ENCODE results near the gene HNRNPA2B1. TPM values are rescaled to one million over a fixed set of nuclear protein-coding genes. Genes with fewer than 3 reads are reported as not detected.
A peak's percentile ranks its signal among the peaks of the same experiment; 100 is the strongest.

The HNRNPA2B1 gene
- total RNA-seq, 1 experiment from 2014 or later: 1,101 TPM

DNA sequence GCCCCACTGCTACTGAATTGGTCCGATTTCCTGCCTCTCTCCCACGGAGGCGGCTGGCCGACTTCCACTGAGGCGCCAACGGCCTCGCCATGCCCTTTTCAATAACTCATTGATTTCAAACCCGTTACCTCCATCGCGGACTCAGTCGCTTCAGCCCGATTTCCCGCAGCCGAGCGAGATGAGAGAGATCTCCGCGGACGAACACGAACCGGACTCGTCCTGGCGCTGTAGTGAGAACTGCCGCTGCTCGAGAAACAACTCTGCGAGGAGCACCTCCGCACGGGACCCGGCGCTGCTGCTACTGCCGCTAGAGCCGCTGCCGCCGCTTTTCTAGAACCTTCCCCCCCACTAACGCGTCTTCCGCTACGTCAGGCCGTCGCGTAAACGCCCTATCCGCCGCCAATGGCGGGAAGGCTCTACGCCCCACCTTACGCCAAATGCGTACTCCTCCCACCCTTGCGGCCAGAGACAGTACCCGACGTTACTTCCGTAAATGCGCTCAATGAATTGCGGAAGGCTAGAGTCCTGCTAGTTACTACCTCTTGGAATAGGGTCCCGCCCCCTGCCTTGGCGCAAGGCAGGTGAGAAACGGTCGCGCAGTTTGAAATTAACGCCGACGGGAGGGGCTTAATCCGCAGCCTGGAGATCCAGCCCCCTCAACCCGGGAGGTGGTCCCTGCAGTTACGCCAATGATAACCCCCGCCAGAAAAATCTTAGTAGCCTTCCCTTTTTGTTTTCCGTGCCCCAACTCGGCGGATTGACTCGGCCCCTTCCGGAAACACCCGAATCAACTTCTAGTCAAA is at the start of gene HNRNPA2B1 (continued):
- TF ChIP-seq, protein P1, sequence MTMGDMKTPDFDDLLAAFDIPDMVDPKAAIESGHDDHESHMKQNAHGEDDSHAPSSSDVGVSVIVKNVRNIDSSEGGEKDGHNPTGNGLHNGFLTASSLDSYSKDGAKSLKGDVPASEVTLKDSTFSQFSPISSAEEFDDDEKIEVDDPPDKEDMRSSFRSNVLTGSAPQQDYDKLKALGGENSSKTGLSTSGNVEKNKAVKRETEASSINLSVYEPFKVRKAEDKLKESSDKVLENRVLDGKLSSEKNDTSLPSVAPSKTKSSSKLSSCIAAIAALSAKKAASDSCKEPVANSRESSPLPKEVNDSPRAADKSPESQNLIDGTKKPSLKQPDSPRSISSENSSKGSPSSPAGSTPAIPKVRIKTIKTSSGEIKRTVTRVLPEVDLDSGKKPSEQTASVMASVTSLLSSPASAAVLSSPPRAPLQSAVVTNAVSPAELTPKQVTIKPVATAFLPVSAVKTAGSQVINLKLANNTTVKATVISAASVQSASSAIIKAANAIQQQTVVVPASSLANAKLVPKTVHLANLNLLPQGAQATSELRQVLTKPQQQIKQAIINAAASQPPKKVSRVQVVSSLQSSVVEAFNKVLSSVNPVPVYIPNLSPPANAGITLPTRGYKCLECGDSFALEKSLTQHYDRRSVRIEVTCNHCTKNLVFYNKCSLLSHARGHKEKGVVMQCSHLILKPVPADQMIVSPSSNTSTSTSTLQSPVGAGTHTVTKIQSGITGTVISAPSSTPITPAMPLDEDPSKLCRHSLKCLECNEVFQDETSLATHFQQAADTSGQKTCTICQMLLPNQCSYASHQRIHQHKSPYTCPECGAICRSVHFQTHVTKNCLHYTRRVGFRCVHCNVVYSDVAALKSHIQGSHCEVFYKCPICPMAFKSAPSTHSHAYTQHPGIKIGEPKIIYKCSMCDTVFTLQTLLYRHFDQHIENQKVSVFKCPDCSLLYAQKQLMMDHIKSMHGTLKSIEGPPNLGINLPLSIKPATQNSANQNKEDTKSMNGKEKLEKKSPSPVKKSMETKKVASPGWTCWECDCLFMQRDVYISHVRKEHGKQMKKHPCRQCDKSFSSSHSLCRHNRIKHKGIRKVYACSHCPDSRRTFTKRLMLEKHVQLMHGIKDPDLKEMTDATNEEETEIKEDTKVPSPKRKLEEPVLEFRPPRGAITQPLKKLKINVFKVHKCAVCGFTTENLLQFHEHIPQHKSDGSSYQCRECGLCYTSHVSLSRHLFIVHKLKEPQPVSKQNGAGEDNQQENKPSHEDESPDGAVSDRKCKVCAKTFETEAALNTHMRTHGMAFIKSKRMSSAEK (CRISPR knock-in tag; IDR thresholded peaks at IDR 0.05; ENCODE audit: borderline replicate concordance): no peak
- TF ChIP-seq, protein P2, sequence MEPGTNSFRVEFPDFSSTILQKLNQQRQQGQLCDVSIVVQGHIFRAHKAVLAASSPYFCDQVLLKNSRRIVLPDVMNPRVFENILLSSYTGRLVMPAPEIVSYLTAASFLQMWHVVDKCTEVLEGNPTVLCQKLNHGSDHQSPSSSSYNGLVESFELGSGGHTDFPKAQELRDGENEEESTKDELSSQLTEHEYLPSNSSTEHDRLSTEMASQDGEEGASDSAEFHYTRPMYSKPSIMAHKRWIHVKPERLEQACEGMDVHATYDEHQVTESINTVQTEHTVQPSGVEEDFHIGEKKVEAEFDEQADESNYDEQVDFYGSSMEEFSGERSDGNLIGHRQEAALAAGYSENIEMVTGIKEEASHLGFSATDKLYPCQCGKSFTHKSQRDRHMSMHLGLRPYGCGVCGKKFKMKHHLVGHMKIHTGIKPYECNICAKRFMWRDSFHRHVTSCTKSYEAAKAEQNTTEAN (CRISPR knock-in tag; IDR thresholded peaks at IDR 0.05): no peak
- TF ChIP-seq FOXK1 (CRISPR knock-in tag; IDR thresholded peaks at IDR 0.05): peak; percentile 47; the same call in 1 of the 2 replicates
- TF ChIP-seq ZNF416 (CRISPR knock-in tag; IDR thresholded peaks at IDR 0.05): peak; percentile 69; the same call in 1 of the 2 replicates
- no peak for TF ChIP-seq MXD4 (CRISPR knock-in tag; IDR thresholded peaks at IDR 0.05; ENCODE audit: borderline replicate concordance)
- TF ChIP-seq, protein P3, sequence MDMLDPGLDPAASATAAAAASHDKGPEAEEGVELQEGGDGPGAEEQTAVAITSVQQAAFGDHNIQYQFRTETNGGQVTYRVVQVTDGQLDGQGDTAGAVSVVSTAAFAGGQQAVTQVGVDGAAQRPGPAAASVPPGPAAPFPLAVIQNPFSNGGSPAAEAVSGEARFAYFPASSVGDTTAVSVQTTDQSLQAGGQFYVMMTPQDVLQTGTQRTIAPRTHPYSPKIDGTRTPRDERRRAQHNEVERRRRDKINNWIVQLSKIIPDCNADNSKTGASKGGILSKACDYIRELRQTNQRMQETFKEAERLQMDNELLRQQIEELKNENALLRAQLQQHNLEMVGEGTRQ (CRISPR knock-in tag; IDR thresholded peaks at IDR 0.05): no peak
- TF ChIP-seq OVOL2 (CRISPR knock-in tag; IDR thresholded peaks at IDR 0.05; ENCODE audit: borderline replicate concordance): peak; percentile 21; the same call in 1 of the 2 replicates
- peak; percentile 12; the same call in 1 of the 2 replicates for TF ChIP-seq E2F4 (CRISPR knock-in tag; IDR thresholded peaks at IDR 0.05; ENCODE audit: borderline replicate concordance, low read depth)
- TF ChIP-seq, protein P4, sequence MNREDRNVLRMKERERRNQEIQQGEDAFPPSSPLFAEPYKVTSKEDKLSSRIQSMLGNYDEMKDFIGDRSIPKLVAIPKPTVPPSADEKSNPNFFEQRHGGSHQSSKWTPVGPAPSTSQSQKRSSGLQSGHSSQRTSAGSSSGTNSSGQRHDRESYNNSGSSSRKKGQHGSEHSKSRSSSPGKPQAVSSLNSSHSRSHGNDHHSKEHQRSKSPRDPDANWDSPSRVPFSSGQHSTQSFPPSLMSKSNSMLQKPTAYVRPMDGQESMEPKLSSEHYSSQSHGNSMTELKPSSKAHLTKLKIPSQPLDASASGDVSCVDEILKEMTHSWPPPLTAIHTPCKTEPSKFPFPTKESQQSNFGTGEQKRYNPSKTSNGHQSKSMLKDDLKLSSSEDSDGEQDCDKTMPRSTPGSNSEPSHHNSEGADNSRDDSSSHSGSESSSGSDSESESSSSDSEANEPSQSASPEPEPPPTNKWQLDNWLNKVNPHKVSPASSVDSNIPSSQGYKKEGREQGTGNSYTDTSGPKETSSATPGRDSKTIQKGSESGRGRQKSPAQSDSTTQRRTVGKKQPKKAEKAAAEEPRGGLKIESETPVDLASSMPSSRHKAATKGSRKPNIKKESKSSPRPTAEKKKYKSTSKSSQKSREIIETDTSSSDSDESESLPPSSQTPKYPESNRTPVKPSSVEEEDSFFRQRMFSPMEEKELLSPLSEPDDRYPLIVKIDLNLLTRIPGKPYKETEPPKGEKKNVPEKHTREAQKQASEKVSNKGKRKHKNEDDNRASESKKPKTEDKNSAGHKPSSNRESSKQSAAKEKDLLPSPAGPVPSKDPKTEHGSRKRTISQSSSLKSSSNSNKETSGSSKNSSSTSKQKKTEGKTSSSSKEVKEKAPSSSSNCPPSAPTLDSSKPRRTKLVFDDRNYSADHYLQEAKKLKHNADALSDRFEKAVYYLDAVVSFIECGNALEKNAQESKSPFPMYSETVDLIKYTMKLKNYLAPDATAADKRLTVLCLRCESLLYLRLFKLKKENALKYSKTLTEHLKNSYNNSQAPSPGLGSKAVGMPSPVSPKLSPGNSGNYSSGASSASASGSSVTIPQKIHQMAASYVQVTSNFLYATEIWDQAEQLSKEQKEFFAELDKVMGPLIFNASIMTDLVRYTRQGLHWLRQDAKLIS (CRISPR knock-in tag; IDR thresholded peaks at IDR 0.05; ENCODE audit: borderline replicate concordance): no peak
- peak; percentile 94 for TF ChIP-seq SMAD3 (CRISPR knock-in tag; IDR thresholded peaks at IDR 0.05; ENCODE audit: borderline replicate concordance)
- TF ChIP-seq RELA (CRISPR knock-in tag; IDR thresholded peaks at IDR 0.05; ENCODE audit: borderline replicate concordance): 0 out of 2 replicates have a peak, but pooled peaks have one; percentile 37
- TF ChIP-seq, protein P5, sequence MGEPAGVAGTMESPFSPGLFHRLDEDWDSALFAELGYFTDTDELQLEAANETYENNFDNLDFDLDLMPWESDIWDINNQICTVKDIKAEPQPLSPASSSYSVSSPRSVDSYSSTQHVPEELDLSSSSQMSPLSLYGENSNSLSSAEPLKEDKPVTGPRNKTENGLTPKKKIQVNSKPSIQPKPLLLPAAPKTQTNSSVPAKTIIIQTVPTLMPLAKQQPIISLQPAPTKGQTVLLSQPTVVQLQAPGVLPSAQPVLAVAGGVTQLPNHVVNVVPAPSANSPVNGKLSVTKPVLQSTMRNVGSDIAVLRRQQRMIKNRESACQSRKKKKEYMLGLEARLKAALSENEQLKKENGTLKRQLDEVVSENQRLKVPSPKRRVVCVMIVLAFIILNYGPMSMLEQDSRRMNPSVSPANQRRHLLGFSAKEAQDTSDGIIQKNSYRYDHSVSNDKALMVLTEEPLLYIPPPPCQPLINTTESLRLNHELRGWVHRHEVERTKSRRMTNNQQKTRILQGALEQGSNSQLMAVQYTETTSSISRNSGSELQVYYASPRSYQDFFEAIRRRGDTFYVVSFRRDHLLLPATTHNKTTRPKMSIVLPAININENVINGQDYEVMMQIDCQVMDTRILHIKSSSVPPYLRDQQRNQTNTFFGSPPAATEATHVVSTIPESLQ (CRISPR knock-in tag; IDR thresholded peaks at IDR 0.05): no peak
- TF ChIP-seq ATF1 (CRISPR knock-in tag; IDR thresholded peaks at IDR 0.05): 0 out of 2 replicates have a peak, but pooled peaks have one; percentile 47
- TF ChIP-seq STAT6 (CRISPR knock-in tag; conservative IDR thresholded peaks at IDR 0.05; ENCODE audit: low read depth): no peak
- TF ChIP-seq, protein P6, sequence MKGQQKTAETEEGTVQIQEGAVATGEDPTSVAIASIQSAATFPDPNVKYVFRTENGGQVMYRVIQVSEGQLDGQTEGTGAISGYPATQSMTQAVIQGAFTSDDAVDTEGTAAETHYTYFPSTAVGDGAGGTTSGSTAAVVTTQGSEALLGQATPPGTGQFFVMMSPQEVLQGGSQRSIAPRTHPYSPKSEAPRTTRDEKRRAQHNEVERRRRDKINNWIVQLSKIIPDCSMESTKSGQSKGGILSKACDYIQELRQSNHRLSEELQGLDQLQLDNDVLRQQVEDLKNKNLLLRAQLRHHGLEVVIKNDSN (CRISPR knock-in tag; IDR thresholded peaks at IDR 0.05): no peak
- TF ChIP-seq, protein P7, sequence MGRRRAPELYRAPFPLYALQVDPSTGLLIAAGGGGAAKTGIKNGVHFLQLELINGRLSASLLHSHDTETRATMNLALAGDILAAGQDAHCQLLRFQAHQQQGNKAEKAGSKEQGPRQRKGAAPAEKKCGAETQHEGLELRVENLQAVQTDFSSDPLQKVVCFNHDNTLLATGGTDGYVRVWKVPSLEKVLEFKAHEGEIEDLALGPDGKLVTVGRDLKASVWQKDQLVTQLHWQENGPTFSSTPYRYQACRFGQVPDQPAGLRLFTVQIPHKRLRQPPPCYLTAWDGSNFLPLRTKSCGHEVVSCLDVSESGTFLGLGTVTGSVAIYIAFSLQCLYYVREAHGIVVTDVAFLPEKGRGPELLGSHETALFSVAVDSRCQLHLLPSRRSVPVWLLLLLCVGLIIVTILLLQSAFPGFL (CRISPR knock-in tag; IDR thresholded peaks at IDR 0.05; ENCODE audit: borderline replicate concordance): peak; percentile 13; the same call in 1 of the 2 replicates
- TF ChIP-seq CREM (CRISPR knock-in tag; IDR thresholded peaks at IDR 0.05): peak; percentile 85
